Right renal cortex interstitium (tissue), 3 donors: ENCODE results near the gene RAP1GDS1. TPM values are rescaled to one million over a fixed set of nuclear protein-coding genes. Genes with fewer than 3 reads are reported as not detected.
"Not testable (repeated sequence)": the region's sequence is repeated elsewhere in the genome, so short reads cannot be mapped to it uniquely, and the experiment has no call there.

Experiments used
- DNase-seq, 3 donors: peaks; one replicate each; pipeline ENCODE4 v3.0.0-alpha.2; 2013; ENCODE audit warnings: low read depth in 3 of 3, low spot score in 2 of 3
- polyA plus RNA-seq, 3 donors: library from polyadenylated mRNA; unstranded; fragments of 120-200 nt; gene quantifications; one replicate each; pipeline ENCODE4 v1.2.1, GENCODE V29; 2013; ENCODE audit not compliant: insufficient read length in 3 of 3

Gene RAP1GDS1
- polyA plus RNA-seq, 3 donors: 36.8 to 37.5 (median 37.1) TPM

DNA sequence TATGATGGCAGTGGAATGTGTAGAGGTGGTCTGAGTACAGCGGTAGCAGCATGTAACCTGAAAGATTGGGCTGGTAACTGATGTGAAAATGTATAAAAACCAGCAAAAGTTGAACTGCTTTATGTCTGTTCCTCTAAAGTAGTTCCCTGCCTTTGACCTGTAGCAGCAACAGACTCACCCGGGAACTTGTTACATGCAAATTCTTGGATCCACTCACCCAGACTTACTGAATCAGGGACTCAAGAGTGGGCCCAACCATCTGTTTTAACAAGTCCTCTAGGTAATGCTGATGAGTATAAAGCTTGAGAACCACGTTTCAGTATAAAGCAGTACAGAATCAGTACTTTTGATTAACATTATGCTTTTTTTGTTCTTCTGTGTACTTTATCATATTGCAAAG is 84.7 kb downstream of the RAP1GDS1 start:
- no peak for DNase-seq

DNA sequence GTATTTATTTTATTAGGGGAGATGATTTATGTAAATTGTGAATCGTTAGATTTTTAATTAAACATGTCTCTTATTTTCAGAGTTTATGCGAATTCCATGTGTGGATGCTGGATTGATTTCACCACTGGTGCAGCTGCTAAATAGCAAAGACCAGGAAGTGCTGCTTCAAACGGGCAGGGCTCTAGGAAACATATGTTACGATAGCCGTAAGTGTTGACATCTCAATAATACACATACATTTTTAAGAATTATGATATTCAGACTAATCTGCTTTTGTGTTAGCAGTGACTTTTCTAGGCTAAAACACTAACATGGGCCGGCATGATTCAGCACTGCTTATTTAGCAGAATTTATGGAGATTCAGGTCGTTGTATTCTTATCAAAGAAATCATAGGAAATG is 91.2 kb downstream of the RAP1GDS1 start:
- no peak for DNase-seq

DNA sequence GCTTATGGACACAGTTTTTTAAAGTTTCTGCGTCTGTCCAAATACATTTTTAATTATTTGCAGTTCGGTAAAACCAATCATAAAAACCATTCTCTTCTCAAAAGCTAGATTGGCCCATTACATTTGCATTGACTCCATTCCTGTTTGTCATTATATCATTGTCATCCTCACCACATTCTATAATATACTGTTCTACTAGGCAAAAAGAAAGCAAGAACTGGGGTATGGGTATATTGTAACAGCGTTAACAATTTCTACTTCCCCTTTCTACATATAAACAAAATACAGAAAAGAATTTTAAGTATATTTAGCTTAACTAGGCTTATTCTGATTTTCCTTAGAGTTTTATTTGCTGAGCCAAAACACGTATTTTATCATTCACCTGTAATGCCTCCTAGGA is 91.8 kb downstream of the RAP1GDS1 start:
- DNase-seq: no peak

DNA sequence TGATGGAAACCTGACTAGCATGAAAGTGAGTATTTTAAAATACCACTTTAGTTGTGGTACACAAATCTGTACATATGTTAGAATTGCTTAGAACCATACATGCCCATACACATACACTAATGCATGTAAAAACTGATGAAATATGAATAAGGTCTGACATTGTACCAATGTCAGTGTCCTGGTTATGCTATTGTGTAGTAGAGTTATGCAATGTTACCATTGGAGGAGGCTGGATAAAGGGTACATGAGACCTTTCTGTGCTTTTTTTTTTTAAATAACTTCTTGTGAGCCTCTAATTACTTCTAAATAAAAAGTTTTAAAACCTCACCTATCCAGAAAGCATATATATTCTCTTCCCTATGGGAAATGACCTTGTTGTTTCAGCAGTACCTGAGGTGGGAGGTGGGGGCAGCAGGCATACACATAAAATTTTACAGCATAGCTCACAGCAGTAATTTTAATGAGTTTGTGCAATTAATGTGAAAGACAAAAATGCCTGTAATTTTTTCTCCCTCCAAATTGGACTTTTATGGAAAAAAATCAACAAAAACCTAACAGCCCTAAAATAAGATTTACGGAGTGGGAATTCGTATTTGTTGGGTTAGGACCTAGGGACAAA is 97.6 kb downstream of the RAP1GDS1 start:
- DNase-seq: no peak

DNA sequence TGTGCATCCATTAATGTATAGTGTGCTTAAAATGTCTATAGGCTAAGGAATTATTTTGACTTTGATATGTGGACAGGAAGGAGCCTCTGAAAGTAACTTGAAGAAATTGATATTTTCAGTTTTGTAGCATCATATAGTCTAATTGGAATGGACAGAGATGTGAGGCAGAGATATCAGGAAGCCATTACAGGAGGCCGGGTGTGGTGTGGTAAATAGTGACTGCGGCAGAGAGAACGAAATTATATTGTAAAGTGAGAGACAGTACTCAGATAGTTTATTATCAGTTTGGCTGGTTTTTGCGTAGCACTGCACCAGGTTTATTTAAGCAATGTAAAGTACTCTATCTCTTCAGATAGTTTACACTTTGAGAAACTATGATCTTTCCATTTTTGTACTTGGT is 98.5 kb downstream of the RAP1GDS1 start:
- no peak for DNase-seq

DNA sequence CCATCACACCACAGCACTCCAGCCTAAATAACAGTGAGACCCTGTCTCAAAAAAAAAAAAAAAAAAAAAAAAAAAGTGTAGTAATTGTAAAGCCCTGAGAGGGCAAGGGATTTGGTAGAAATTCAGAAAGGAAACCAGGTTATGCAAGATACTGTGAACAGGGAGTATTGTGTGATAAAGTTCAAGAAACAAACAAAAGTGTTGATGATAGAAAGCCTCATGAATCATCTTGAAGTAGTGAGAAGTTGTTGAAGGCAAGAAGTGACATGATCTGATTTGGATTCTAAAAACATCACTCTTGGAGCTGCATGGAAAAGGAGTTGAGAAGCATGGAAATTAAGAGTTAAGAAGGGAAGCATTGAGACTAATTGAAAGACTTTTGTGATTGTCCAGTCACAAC is 102.2 kb downstream of the RAP1GDS1 start:
- no peak for DNase-seq

DNA sequence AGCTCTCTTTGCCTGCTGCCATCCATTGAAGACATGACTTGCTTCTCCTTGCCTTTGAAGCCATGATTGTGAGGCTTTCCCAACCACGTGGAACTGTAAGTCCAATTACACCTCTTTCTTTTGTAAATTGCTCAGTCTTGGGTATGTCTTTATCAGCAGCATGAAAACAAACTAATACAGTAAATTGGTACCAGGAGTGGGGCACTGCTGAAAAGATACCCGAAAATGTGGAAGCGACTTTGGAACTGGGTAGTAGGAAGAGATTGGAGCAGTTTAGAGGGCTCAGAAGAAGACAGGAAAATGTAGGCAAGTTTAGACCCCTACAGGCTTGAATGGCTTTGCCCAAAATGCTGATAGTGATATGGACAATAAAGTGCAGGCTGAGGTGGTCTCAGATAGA is 105.1 kb downstream of the RAP1GDS1 start:
- not testable (repeated sequence) for DNase-seq

DNA sequence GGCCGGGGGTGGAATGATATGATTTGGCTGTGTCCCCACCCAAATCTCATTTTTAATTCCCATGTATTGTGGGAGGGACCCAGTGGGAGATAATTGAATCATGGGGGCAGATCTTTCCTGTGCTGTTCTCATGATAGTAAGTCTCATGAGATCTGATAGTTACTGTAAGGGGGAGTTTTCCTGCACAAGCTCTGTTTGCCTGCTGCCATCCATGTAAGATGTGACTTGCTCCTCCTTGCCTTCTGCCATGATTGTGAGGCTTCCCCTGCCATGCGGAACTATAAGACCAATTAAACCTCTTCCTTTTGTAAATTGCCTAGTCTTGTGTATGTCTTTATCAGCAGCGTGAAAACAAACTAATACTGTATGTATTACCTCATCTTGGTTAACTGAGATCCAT is 106.8 kb downstream of the RAP1GDS1 start:
- not testable (repeated sequence) for DNase-seq

DNA sequence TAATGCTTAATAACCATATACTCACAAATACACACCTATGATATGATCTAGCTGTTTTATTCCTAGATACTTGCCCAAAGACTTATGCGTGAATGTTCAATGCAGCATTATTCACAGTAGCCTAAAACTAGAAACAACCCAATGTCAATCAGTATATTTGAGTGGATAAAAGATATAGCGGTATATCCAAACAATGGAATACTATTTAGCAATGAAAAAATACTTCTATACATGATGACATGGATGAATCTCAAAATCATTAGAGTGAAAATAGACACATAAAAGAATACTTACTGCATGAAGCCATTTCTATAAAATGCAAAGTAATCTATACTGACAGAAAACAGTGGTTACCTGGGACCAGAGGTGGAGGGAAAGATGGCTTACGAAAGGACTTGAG is 108.1 kb downstream of the RAP1GDS1 start:
- DNase-seq: no peak

DNA sequence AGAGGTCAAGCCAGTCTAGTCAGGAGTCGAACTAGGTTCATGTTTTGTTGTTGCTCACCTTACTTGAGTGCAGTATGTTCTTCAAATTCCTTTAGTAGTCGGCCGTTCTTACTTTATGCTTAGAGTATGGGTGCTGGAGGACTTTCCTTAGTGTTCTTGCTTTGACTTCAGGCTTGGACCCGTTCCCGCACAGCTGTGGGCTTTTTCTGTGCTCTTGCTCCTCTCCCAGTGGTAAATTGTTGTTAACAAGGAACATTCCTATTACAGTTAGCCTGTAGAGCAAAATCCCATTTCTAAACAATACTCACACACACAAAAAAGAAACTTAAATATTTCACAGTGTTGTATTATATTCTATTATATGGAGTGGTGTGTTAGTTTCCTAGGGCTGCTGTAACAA is 113.5 kb downstream of the RAP1GDS1 start:
- no peak for DNase-seq

DNA sequence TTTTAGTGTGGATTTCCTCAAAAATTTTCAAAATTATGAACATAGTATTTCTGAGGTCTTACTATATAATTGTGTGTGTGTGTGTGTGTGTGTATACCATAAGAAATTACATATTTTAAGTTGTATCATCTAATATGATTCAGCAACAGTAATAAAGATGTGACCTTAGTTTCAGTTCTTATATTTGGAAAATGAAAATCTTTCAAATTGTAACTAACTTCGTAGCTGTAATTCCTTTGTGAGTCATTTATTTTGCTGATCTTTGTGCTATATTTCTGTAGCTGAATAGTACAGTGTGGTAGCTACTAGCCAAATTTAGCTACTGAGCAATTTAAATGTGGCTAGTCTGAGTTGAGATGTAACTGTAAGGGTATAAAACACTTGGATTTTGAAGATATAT is 116.4 kb downstream of the RAP1GDS1 start:
- DNase-seq: no peak

DNA sequence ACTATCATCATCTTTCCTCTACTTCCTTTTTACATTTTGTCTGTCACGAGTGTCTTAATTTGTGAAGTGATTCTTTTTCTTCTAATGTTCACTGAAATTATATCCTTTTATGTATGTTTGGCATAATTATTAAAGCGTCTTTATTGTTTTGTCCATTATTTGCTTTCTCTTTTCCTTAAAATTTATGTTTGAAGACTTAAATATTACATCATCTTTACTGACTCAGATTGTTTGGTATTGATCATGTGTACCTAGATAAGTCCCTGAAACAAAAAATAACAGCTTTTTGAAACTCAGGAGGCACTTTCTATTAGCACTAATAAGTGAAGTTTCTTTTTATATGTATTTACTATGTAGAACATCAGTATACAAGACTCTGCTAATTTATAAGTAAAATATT is 120.1 kb downstream of the RAP1GDS1 start:
- DNase-seq: no peak

DNA sequence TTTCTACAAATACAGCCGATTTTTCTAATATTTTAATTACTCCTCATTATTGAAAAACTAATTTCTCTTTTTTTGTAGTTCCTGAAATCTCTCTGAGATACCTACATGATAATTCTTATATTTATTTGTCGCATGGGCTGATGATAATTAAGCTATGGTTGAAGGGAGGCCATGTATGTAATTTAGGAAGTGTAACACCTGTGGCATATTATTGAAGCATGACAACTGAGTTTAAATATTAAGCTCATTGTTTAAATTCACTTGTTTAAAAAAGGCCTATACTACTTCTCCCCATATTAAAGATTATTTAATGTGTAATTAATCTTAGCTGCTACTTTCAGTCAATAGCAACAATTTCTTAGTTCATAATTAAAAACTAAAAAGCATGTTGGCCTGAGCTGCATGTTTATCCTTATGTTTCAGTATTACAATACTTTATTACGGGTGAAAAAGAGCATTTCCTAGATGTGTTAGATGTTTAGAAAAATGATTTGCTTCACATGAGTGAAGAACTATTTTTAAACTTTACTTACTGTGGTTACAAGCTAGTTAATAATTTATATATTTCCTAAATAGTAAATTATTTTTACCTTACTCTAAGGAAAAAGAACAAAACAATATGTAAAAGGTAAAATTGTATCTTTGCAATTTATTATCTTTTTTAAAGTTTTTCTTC is 122.4 kb downstream of the RAP1GDS1 start:
- DNase-seq: no peak

DNA sequence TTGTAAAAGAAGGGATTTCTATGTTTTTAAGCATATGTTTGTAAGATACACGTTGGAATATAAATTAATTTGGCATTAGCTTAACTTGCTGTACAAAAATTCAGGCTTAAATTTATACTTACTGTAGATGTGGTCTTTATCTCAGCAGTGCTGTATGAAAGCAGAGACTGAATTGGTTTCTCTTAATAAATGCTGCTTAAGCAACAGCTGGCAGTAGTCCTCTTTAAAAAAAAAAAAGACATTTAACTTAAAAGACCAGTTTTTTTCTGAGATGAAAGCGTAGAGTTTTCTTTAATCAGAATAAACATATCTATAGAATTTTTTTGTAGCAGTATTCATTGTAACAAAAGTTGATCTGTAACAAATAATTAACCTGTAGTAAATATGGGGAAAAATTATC is 124.6 kb downstream of the RAP1GDS1 start:
- no peak for DNase-seq

DNA sequence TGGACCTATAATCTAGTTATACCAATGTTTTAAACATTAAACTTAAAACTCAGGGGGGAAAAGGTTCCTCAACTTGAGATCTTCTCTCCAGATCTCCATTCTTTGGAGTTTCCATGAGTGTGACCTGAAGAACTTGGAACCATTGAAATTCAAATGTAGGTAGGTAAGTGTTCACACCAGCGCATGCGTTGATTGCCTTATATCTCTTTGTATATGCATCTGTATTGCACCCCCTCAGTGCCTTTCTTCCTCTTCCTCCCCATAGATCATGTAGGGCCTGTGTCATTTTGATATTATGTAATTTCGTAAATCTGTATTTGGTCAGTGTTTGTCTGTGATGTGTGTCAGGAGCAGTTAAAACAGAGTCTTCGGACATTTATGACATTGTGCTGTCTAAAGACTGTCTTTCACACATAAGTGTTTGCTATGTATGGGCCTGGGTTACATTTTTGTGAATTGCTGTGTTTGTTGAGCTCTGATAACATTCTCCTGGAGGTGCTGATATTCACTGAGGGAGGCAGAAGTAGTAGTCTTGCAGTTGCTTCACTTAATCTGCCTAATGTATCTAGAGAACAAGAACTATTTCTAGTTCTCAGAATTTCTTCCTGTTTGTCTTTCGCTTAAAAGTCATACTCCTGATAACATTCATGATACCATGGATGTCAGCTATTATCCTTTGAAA is 126.3 kb downstream of the RAP1GDS1 start:
- DNase-seq: no peak

DNA sequence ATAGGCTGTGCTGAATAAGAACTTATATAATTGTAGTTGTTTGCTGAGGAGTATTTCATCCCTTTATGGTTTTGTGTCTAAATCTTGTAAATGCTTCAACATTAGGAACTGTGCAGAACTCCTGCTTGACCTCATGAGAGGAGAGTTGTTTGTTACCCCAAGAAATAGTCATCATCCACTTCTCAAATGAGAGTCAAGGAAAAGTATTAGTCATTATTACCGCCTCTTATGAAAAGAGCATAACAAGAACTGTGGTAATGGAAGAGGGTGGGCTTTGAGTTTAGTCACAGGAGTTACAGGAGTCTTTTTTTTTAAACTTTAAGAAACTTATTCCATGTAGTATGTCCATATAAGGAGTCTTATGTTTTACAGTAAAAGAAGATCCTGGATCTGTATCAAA is 132.9 kb downstream of the RAP1GDS1 start:
- DNase-seq: no peak

DNA sequence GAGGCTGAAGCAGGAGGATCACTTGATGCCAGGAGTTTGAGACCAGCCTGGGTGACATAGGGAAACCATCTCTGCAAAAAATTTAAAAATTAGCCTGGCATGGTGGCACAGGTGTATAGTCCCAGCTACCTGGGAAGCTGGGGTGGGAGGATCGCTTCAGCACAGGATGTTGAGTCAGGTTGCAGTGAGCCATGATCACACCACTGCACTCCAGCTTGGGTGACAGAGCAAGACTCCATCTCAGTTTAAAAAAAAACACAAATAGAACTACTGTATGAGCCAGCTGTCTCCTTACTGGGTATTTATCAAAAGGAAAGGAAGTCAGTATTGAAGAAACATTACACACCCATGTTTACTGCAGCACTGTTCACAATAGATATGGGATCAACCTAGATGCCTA is 138.7 kb downstream of the RAP1GDS1 start:
- no peak for DNase-seq

DNA sequence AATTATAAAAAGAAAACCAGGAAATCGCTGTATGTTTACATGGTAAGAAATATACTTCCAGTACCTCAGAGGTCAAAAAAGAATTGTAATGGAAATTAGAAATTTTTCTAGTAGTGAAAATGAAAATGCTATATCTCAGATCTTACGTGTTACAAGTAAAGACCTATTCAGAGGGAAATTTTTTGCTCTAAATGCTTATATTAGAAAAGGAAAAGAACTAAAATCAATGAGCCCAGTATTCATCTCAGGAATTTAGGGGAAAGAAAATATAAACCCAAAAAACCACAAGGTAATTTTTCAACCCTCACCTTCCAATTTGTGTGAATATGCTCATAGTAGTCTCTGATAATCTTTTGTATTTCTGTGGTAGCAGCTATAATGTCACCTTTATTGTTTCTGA is 145.6 kb downstream of the RAP1GDS1 start:
- DNase-seq: no peak

DNA sequence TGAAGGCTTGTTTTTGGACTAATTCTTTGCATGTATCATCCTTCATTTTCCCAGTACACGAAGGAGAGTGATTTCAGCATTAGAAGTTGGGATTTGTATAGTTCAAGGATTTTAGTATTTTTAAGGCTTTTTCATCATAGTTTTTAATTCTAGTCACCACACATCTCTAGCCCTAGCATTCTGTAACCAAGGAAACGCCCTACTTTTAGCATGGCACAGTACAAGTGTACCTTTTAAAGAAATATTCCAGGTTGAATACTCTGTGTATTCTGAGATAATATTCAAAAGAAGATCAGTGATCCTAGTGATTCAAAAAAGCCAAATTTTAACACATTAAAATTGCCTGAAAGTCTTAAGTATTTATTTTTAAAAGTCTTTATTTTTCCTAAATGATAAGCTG is 150.5 kb downstream of the RAP1GDS1 start:
- no peak for DNase-seq

DNA sequence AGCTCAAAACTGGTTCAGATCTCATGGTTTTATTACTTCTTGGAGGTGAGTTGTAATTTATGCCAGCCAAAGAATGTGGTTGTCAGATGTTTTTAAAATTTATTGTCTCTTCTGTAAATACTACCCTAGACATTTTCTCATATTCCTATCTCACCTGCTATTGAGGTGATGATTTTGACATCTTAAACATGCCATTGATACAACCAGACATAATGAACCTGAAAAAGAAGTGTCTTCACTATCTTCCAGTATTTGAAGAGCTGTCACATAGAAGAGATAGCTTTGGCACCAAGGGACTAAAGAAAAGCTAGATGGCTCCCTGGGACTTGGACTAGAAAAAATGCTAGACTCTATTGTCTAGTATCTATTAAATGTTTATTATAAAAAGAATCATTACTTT is 155.7 kb downstream of the RAP1GDS1 start:
- no peak for DNase-seq

DNA sequence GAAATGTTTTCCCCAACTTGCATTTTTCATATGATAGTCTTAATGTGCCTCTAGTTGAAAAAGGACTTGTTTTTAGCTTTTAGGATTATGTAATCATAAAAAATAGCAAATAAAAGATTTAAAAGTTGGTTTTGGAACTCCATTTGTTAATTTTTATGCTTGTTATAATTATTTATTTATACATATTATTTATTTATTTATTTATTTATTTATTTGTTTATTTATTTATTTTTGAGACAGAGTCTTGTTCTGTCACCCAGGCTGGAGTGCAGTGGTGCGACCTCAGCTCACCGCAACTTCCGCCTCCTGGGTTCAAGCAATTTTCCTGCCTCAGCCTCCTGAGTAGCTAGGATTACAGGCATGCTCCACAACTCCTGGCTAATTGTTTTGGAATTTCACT is 159.0 kb downstream of the RAP1GDS1 start:
- not testable (repeated sequence) for DNase-seq

DNA sequence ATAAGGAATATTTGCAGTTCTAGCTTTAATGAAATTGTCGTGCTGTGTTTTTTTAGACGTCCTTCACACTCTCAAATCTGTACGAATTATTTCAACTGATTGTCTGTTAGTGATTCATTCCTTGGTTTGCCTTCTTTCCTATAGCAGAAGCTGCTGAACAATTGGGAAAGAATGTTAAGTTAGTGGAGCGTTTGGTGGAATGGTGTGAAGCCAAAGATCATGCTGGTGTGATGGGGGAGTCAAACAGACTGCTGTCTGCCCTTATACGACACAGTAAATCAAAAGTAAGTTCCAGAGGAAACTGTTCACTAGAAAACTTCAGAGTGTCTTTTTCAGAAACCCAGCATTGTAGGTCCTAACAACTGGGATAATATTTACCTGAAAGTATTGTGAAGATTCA is 159.9 kb downstream of the RAP1GDS1 start:
- no peak for DNase-seq
